Stimulated activated CD4-positive, alpha-beta T cell treated with anti-CD3 and anti-CD28 coated beads, Interleukin-4, amount 100 ng/mL, for 1 hour (primary cell): Measurements from ENCODE around the gene USP9X.
"Not testable (repeated sequence)": the region's sequence is repeated elsewhere in the genome, so short reads cannot be mapped to it uniquely, and the experiment has no call there.

ENCODE experiments used
- DNase-seq: peaks from one replicate; pipeline ENCODE4 v3.0.0-alpha.2; 2020

Gene USP9X

DNA sequence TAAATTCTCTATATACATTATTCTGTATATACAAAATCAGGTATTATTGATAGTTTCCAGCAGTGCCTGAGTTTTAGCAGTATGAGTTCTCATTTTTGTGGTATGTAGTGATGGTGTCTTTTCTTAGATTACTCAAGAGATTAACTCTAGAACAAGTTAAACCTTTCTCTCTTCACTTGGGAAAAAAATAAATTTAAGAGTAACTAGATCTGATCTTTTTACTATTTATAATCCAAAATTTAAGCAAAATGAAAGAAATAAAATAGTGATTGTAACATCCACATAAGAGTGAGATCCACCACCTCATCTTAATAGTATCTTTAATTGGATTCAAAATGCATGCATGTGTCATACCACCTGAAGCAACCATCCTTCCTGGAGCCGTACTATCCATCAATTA is 124.6 kb downstream of the USP9X start:
- DNase-seq = no peak

DNA sequence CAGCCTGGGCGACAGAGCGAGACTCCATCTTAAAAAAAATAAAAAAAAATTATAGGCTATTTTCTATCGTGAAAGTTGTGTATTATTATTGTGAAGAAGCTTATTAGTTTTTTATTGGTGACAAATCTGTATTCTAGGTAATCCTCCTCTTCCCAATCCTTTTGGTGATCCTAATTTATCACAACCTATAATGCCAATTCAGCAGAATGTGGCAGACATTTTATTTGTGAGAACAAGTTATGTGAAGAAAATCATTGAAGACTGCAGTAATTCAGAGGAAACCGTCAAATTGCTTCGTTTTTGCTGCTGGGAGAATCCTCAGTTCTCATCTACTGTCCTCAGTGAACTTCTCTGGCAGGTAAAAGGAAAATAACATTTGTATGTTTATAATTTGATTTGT is 139.4 kb downstream of the USP9X start:
- no peak for DNase-seq

DNA sequence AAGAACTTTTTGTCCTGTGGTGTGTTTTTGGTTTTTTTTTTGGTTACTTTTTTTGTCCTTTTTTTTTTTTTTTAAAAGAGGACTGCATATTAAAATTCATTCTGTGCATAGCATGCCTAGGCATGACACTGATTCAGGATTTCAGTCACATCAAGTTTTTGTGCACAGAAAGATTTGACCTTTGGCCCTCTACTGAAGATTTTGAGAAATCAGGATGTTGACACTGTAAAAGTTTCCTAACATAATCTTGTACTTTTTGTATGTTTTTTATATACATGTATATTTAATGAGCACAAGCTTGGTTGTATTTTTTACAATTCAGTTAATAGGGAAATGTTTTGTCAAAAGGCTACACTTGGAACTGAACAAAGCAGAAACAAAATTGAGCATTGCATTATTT is 148.7 kb downstream of the USP9X start:
- no peak for DNase-seq

DNA sequence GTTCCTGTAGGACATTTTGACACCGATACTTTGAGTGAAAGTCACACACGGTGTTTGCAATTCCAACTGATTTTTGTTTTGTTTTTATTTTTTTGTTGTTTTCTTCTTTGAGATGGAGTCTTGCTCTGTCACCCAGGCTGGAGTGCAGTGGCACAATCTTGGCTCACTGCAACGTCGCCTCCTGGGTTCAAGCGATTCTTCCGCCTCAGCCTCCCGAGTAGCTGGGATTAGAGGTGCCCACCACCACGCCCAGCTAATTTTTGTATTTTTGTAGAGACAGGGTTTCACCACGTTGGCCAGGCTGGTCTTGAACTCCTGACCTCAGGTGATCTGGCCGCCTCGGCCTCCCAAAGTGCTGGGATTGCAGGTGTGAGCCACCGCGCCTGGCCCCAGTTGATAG is 149.2 kb downstream of the USP9X start:
- DNase-seq = not testable (repeated sequence)

DNA sequence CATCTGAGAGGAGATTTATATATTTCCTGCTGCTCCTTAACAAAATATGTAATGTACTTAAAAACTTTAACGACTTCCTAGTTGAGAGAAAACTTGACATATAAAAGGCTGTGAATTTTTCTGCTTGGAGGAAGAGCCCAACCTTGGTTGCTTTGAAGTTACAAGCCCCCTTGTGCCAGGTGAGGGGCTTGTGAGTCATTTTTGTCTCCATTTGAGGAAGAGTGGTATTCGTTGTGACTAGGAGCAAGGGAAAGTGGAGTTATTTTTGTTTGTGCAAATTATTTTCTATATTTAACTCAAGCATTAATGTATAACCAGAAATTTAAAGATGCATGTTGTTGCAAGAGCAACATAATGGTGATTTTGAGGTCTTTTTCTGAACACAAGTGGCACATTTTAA is 149.7 kb downstream of the USP9X start:
- DNase-seq = no peak

DNA sequence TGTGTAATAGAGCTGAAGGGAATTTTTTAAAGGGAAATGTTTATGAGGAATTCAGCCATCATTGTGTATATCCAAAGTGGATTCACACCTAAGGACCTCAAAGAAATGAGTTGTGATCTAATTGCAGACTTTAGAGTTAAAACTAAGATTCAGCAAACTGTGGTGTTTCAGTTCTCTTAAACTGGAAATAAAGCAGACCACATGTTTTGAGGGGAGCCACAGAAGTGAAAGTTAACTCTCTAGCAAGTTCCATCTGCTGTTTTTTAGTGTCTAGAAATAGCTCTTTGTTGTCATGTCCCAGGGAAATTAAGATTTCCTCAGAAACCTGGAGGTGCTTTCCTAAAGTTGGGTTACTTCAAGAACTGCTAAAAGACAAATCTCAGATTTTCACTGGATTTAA is 151.4 kb downstream of the USP9X start:
- no peak for DNase-seq

DNA sequence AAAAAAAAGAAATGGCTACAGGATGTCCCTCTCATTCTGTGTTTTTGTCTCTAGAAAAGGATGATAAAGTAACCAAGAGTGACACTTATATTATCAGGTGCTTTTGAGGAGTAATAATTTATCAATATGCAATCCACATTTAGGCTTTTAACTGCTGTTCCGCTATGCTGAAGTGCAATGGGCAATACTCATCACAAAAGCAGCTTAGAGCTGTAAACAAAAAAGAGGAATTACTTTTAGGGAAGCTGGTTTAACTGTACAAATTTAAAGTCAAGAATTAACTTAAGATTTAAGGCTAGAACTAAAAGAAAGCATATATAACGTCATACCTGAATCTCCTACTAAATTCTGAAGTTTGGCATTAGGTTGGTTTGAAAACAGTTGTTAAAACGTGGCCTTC is 155.3 kb downstream of the USP9X start:
- no peak for DNase-seq

DNA sequence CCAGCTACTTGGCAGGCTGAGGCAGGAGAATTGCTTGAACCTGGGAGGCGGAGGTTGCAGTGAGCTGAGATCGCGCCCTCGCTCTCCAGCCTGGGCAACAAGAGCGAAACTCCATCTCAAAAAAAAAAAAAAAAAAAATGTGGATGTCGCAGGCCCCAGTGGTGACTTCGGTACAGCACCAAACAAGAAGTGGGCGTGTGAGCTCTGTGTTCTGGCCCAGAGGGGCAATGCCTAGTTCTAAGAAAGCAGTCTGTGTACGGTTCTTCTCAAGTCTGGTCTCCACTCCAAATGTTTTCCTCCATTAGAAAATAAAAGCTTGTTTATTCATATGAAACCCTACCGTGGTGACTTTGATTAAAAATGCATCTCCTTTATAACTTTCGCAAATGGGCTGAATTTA is 156.7 kb downstream of the USP9X start:
- no peak for DNase-seq

DNA sequence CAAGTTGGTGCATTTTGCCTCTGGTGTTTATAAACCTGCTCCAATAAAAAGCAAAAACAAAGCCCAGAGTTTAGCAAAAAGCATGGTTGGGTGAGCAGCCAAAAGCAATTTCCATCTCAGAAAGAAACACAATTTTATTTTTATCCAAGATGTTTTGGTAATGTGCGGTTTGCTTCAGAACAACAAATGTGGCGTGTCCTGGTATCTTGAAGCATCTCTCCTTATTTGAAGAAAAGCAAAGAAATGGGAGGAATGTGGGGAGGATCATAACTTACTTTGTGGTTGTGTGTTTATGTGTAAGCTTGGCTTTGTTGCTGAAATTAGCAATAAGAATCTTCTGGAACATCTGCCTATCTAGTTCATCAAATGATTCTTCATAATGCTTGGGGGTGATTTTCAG is 160.4 kb downstream of the USP9X start:
- DNase-seq = no peak

DNA sequence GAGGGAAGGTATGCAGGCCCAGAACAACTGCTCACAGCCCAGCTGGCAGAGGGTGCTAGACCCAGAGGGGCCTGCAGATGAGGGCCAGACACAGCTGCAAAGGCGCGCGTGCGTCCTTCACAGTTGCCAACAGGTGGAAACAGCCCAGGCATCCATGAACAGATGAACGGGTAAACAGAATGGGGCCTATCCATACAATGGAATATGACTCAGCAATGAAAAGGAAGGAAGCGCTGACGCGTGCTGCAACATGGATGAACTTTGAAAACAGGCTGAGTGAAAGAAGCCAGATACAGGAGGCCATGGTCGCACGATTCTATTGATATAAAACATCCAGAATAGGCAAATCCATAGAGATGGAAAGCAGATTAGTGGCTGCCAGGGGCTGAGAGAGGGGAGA is 165.6 kb downstream of the USP9X start:
- DNase-seq = no peak

DNA sequence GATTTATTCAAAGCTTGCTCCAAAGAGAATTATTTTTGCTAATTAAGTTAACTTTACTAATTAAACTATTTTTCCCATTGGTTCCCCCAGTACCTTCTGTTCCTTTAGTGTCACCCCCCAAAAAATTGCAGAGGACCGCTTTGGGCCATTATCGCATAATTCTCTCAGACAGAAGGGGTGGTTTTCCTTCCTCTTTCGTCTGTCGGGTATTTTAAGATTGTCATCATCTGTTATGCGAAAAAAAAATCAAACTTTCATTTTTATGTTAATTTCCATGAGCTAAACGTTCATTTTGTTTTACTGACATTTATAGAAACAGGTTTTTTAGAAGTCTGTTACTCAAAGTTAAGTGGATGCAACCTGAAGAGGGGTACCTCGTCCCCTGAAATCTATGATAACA is 172.6 kb downstream of the USP9X start:
- no peak for DNase-seq

DNA sequence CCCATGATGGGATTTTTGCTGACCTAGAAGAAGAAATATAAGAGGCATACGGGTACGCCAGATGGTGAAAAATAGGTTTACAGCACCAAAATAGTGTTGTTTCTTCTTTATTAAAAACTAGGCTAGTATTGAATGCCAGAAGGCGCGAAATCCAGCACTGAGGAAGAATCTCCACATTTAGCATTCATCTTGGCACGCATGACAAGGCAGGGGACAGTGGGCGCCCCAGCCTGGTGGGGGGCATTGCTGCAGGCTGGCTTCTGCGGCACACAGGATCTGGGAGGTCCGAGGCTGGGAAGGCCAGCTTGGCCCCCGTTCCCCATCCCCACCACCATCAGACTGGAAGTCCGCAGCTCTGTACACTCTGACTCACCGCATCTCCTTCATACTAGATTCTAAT is 173.0 kb downstream of the USP9X start:
- DNase-seq = no peak

DNA sequence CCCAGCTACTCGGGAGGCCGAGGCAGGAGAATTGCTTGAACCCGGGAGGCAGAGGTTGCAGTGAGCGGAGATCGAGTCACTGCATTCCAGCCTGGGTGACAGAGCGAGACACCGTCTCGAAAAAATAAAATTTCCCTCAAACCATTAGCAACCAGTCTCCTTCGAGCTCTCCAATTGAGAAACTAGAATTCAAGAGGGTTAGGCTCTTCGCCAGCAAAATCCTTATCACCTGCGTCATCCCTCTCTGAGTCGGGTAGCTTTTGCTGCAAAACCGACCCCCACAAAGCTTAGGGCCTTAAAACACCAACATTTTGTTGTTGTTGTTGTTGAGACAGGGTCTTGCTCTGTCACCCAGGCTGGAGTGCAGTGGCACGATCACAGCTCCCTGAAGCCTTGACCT is 173.6 kb downstream of the USP9X start:
- DNase-seq = no peak

DNA sequence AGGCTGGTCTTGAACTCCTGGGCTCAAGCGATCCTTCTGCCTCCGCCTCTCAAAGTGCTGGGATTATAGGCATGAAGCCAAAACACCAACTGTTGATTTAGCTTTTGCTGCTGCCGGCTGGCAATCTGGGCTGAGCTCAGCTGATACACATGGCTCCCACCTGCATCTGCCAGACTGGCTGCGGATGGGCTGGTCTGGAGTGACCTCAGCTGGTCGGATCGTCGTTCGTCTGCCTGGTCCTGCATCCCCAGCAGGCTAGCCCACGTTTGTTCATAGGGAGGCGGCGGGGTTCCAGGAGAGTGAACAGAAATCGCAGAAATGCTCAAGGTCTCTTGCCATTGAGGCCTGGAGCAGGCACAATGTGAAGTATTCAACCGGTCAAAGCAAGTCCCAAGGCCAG is 174.3 kb downstream of the USP9X start:
- no peak for DNase-seq

DNA sequence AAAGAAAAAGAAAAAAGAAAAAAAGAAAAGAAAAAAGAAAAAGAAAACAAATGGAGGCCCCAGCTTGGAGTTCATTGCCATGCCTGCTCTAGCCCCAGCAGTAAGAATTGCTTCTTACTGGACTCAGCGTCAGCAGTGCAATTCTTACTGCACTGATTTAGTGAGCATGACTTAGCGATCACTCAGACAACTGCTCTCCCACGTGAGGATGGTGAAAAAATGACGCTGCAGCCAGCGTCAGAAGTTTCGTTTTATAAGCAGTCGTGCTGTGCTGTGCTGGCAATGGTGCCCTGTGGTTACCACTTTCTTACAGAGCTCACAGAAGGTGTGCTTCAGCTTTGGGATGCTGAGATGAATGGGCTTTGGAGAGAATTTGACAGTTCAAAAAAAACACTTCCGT is 180.4 kb downstream of the USP9X start:
- DNase-seq = peak; percentile 44

DNA sequence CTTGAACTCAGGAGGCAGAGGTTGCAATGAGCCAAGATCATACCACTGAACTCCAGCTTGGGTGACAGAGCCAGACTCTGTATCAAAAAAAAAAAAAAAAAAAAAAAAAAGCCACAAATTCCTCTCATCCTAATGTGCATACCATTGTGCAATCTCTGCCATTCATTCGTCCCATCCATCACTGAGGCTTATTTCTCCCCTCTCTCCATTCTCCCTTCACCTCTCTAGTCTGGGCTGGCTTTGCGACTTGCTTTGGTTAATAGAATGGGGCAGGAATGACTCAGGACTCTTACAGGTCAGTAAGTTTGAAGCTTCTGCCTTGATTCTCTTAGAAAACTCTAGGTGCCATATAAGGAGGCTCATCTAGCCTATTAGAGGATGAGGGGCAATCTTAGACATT is 188.4 kb downstream of the USP9X start:
- DNase-seq = no peak

DNA sequence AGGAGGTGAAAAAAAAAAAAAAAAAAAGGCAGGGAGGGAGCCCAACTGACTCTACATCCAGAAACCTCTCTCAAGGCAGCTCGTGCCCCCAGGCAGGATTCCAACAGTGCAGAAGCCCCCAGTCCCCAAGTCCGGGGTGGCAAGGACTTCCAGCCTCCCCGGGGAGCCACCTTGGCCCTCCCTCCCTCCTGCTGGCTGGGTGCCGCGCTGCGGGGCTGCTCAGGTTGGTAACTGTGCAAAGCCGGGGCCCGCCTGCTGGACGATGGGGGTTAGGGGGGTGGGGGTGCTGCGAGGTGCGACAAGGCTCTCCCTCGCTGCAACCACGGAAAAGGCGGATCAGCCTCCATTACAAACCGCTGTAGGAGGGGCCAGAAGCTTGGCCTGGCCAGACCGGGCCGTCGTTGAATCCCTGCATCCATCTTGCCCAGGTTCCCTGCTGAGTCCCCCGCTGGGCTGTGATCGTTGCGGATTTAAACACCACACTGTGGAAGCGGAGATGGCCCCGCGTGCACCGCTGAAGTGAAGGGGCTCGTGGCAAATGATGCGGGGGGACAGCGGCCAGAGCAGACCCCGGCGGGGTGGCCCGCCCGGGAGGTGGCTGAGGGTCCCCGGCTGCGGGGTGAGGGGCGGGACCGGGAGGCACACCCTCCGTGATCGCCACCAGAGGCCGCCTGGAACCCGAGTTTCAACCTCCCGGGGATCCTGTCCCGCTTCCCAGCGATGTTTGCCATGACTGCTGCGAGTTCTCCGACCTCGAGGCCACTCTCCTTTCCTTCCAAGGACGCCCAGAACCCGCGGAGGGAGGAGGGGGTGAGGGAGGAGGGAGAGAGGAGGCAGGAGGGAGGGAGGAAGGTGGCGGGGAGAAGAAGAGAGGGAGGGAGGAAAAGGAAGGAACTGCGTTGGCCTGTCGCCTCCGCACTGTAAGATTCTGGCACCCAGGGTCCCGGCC is 190.7 kb downstream of the USP9X start:
- peak; percentile 52 for DNase-seq

DNA sequence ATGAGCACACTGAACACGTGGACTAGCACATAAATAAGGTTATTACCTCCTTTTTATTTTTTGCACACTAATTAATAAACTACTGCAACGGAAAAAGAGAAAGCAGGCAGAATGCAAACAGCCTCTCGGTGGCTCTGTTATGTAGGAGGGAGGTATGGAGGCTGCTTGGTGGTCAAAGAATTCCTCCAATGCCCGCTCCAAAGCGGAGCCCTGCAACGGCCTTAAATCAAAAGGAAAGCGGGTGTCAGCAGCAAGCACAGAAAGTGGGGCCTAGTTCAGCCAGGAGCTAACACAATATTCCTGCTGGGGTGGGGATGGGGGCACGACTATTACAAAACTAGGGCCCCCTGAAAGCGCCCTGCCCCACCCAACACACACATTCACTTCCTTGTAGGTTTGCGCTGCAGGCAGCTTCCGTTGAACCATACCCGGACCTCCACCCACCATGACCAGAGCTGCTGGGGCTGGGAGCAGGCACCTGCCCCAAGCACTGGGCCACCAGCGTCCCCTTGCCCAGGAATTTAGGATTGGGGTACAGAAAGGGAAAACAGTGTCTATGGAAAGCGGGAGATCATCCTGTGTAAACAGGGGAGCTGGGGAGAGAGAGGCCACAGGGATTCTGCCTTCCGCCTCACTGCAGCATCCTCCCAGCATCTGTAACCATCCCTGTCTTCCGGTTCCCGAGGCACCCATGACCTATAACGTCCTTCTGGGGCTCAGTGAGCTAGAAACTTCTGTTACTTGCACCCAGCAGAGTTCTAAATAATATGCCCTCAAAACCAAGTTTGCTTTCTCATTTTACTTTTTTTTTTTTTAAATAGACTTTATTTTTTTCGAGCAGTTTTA is 191.6 kb downstream of the USP9X start:
- no peak for DNase-seq

DNA sequence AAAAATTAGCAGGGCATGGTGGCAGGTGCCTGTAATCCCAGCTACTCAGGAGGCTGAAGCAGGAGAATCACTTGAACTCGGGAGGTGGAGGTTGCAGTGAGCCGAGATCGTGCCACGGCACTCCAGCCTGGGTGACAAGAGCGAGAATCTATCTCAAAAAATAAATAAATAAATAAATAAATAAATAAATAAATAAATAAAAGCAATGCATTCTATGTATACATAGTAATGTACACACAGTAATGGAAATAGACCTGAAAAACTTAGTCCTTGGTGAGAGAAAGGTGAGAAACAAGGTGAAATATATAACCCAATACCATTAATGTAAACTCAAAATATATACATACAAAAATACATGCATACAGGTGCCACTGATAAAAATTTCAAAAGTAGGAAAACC is 197.1 kb downstream of the USP9X start:
- DNase-seq = not testable (repeated sequence)

DNA sequence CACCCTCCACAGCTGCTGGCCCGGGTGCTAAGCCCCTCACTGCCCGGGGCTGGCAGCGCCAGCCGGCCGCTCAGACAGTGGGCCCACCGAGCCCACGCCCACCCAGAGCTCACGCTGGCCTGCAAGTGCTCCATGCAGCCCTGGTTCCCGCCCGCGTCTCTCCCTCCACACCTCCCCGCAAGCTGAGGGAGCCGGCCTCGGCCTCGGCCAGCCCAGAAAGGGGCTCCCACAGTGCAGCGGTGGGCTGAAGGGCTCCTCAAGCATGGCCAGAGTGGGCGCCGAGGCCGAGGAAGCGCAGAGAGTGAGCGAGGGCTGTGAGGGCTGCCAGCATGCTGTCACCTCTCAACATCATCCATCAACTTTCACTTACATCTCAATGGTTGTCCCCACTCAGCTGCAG is 200.7 kb downstream of the USP9X start:
- DNase-seq = not testable (repeated sequence)
